Keratinocyte (primary cell): ENCODE measurements around the gene RNF180. TPM values are rescaled to one million over a fixed set of nuclear protein-coding genes. Genes with fewer than 3 reads are reported as not detected.

Experiments
- DNase-seq: peaks from one replicate; pipeline ENCODE4 v3.0.0-alpha.2; 2011; ENCODE audit warnings: low read depth, missing footprints, low spot score
- FAIRE-seq: peaks from 2 replicates; lab custom pipeline; 2011; peaks lifted over from hg19 to GRCh38; lab: Jason Lieb, UNC
- H2AFZ ChIP-seq: 2 replicates; pipeline ENCODE4 v1.6.0; 2012; ENCODE audit warnings: low read length, control low read depth, inconsistent platforms; ENCODE audit not compliant: control insufficient read depth
- H3K27ac ChIP-seq: 2 replicates; pipeline ENCODE4 v1.5.1; 2011; ENCODE audit warnings: low read length; ENCODE audit not compliant: control insufficient read depth, insufficient read depth
- H3K27me3 ChIP-seq: 3 replicates; pipeline ENCODE4 v1.6.0; 2011; ENCODE audit warnings: low read length; ENCODE audit not compliant: control insufficient read depth, insufficient read depth; ENCODE audit errors: extremely low read depth
- H3K36me3 ChIP-seq, 2 experiments: 2 replicates in 1 of 2; 3 replicates in 1 of 2; pipeline ENCODE4 v1.5.1; 2011; ENCODE audit warnings: low read length in 2 of 2, mild to moderate bottlenecking in 1 of 2; ENCODE audit not compliant: control insufficient read depth in 2 of 2, insufficient read depth in 2 of 2; ENCODE audit errors: extremely low read depth in 1 of 2
- H3K4me1 ChIP-seq: 3 replicates; pipeline ENCODE4 v1.5.1; 2011; ENCODE audit warnings: low read length; ENCODE audit not compliant: control insufficient read depth, insufficient read depth; ENCODE audit errors: extremely low read depth
- H3K4me2 ChIP-seq: 3 replicates; pipeline ENCODE4 v1.6.0; 2011; ENCODE audit warnings: low read depth, low read length; ENCODE audit not compliant: control insufficient read depth, insufficient read depth; ENCODE audit errors: extremely low read depth
- H3K4me3 ChIP-seq, 3 experiments: fragments of 200-600 bp in 1 of 3; sonication (generic) in 1 of 3; 2 replicates in 2 of 3; 3 replicates in 1 of 3; pipeline ENCODE4 v1.5.1; 2011 to 2016; ENCODE audit warnings: low read length in 3 of 3, mild to moderate bottlenecking in 3 of 3, control low read depth in 2 of 3, inconsistent platforms in 1 of 3, low read depth in 1 of 3, mixed read lengths in 1 of 3, mixed run types in 1 of 3, moderate library complexity in 1 of 3; ENCODE audit not compliant: control insufficient read depth in 2 of 3, insufficient read depth in 2 of 3; ENCODE audit errors: extremely low read depth in 1 of 3
- H3K79me2 ChIP-seq: 2 replicates; pipeline ENCODE4 v1.6.0; 2012; ENCODE audit warnings: low read length; ENCODE audit not compliant: control insufficient read depth, insufficient read depth
- H3K9ac ChIP-seq: 3 replicates; pipeline ENCODE4 v1.6.0; 2011; ENCODE audit warnings: low read length; ENCODE audit not compliant: control insufficient read depth, insufficient read depth; ENCODE audit errors: extremely low read depth
- H3K9me1 ChIP-seq: 3 replicates; pipeline ENCODE4 v1.6.0; 2011; ENCODE audit warnings: low read length; ENCODE audit not compliant: control insufficient read depth, insufficient read depth; ENCODE audit errors: extremely low read depth
- H3K9me3 ChIP-seq: 2 replicates; pipeline ENCODE4 v1.5.1; 2012; ENCODE audit warnings: low read depth, low read length; ENCODE audit not compliant: control insufficient read depth
- H4K20me1 ChIP-seq: 3 replicates; pipeline ENCODE4 v1.6.0; 2011; ENCODE audit warnings: low read length; ENCODE audit not compliant: control insufficient read depth, insufficient read depth; ENCODE audit errors: extremely low read depth
- EZH2 ChIP-seq: IDR thresholded peaks from one replicate; pipeline ENCODE4 v1.6.1; 2012; ENCODE audit warnings: inconsistent platforms, mild to moderate bottlenecking, low read length, moderate library complexity
- dilution Hi-C: fragments of 300-500 bp; cut with MboI; formaldehyde crosslinking; loops from one replicate; pipeline ENCODE4 v1.7.0; 2020; ENCODE audit warnings: low sequenced_read_pairs; ENCODE audit not compliant: extremely low pct_ligation_motif_present
- polyA minus RNA-seq, 3 experiments: library from RNA; depleted of rRNA, polyadenylated mRNA; stranded (reverse); fragments of >200 nt; gene quantifications; 1 replicate in 1 of 3; 2 replicates in 1 of 3; 3 replicates in 1 of 3; pipeline ENCODE4 v1.2.3, GENCODE V29; 2011
- polyA plus RNA-seq, 5 experiments: library from polyadenylated mRNA; depleted of rRNA in 3 of 5; stranded (reverse) in 3 of 5; stranded (forward) in 1 of 5; unstranded in 1 of 5; fragments of >200 nt; gene quantifications; 1 replicate in 1 of 5; 2 replicates in 3 of 5; 3 replicates in 1 of 5; pipeline versions ENCODE4 v1.2.1 to v1.2.3, GENCODE V29; 2011 to 2012; ENCODE audit warnings: missing spikeins in 2 of 5, low read depth in 1 of 5, low replicate concordance in 1 of 5
- TF ChIP-seq, protein P1 (sequence below), 3 experiments: IDR thresholded peaks in 1 of 3; conservative IDR thresholded peaks in 1 of 3; optimal IDR thresholded peaks in 1 of 3; 2 replicates in 2 of 3; 3 replicates in 1 of 3; pipeline versions ENCODE3 to v1.5.1; 2011; ENCODE audit warnings: low read length in 3 of 3, mild to moderate bottlenecking in 3 of 3, moderate library complexity in 2 of 3, control low read depth in 1 of 3, inconsistent platforms in 1 of 3; ENCODE audit not compliant: insufficient read depth in 2 of 3; ENCODE audit errors: extremely low read depth in 1 of 3

Gene RNF180, protein sequence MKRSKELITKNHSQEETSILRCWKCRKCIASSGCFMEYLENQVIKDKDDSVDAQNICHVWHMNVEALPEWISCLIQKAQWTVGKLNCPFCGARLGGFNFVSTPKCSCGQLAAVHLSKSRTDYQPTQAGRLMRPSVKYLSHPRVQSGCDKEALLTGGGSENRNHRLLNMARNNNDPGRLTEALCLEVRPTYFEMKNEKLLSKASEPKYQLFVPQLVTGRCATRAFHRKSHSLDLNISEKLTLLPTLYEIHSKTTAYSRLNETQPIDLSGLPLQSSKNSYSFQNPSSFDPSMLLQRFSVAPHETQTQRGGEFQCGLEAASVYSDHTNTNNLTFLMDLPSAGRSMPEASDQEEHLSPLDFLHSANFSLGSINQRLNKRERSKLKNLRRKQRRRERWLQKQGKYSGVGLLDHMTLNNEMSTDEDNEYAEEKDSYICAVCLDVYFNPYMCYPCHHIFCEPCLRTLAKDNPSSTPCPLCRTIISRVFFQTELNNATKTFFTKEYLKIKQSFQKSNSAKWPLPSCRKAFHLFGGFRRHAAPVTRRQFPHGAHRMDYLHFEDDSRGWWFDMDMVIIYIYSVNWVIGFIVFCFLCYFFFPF
- polyA plus RNA-seq (1.8 to 2.8 TPM (median 2.4 TPM) in 3 replicates), polyA minus RNA-seq (1.5 to 6.1 TPM (median 2.5 TPM) in 3 replicates)
- polyA plus RNA-seq (2011; ENCODE audit: low read depth) = 5.0 TPM
- polyA plus RNA-seq (2011; cell fraction: cytosol; rRNA removed) = 1.3 and 2.2 TPM in 2 replicates
- 3.4 TPM in 2 replicates for polyA plus RNA-seq (2011; cell fraction: nucleus; rRNA removed)
- 1.6 and 2.5 TPM in 2 replicates for polyA plus RNA-seq (2012; ENCODE audit: low replicate concordance)
- polyA minus RNA-seq (2011; cell fraction: cytosol; rRNA and poly(A)+ RNA removed) = 2.1 TPM
- 3.2 and 8.9 TPM in 2 replicates for polyA minus RNA-seq (2011; cell fraction: nucleus; rRNA and poly(A)+ RNA removed)

- H3K36me3 ChIP-seq = no peaks in the 10 kb centered on the region
- H2AFZ ChIP-seq = peak within 1 kb of the TSS; percentile 94
- H3K4me2 ChIP-seq = peak within 1 kb of the TSS; percentile 58
- no peaks in the 10 kb centered on the region for H4K20me1 ChIP-seq
- no peaks in the 10 kb centered on the region for H3K27me3 ChIP-seq
- peaks cover 3% of the 10 kb centered on the region for H3K79me2 ChIP-seq
- peak within 1 kb of the TSS; percentile 80 for H3K9ac ChIP-seq
- H3K27ac ChIP-seq = peak within 1 kb of the TSS; percentile 60
- no peaks in the 10 kb centered on the region for H3K4me1 ChIP-seq
- peak within 1 kb of the TSS; percentile 52 to 90 (median 84) for H3K4me3 ChIP-seq
- H3K9me1 ChIP-seq = no peaks in the 10 kb centered on the region
- no peaks in the 10 kb centered on the region for H3K9me3 ChIP-seq
- no peak for DNase-seq
- no peak for TF ChIP-seq EZH2
- TF ChIP-seq, protein P1, sequence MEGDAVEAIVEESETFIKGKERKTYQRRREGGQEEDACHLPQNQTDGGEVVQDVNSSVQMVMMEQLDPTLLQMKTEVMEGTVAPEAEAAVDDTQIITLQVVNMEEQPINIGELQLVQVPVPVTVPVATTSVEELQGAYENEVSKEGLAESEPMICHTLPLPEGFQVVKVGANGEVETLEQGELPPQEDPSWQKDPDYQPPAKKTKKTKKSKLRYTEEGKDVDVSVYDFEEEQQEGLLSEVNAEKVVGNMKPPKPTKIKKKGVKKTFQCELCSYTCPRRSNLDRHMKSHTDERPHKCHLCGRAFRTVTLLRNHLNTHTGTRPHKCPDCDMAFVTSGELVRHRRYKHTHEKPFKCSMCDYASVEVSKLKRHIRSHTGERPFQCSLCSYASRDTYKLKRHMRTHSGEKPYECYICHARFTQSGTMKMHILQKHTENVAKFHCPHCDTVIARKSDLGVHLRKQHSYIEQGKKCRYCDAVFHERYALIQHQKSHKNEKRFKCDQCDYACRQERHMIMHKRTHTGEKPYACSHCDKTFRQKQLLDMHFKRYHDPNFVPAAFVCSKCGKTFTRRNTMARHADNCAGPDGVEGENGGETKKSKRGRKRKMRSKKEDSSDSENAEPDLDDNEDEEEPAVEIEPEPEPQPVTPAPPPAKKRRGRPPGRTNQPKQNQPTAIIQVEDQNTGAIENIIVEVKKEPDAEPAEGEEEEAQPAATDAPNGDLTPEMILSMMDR (optimal IDR thresholded peaks at IDR 0.05 in 1 of 3, IDR thresholded peaks at IDR 0.05 in 1 of 3, conservative IDR thresholded peaks at IDR 0.05 in 1 of 3; ENCODE audit: extremely low read depth in 1 of 3, insufficient read depth in 2 of 3, low read length in 3 of 3) = no peak
- dilution Hi-C loops = no loop called here
- FAIRE-seq = no peak
Observed at GRCh38 chr5:64165500-64166200, at the start of gene RNF180. RNF180 (plus strand) TSS chr5:64165843; CDS start chr5:64200808, 34,965 bp downstream.

GRCh38 chr5:64125521-64125920, 40.1 kb upstream of the RNF180 start:
- dilution Hi-C loops = no loop called here
- no peak overlapping the region for H3K4me3 ChIP-seq
- FAIRE-seq (no peak), DNase-seq (no peak)
- H3K4me2 ChIP-seq = no peak overlapping the region
- H3K9ac ChIP-seq = no peak overlapping the region
- H3K4me1 ChIP-seq = no peaks in the 10 kb centered on the region
- H3K27me3 ChIP-seq = no peaks in the 10 kb centered on the region
- H3K79me2 ChIP-seq = no peaks in the 10 kb centered on the region
- H3K9me3 ChIP-seq = no peaks in the 10 kb centered on the region
- H2AFZ ChIP-seq = no peak overlapping the region
- H3K9me1 ChIP-seq = no peaks in the 10 kb centered on the region
- H3K36me3 ChIP-seq = no peaks in the 10 kb centered on the region
- no peak for TF ChIP-seq EZH2
- TF ChIP-seq, protein P1 (optimal IDR thresholded peaks at IDR 0.05 in 1 of 3, IDR thresholded peaks at IDR 0.05 in 1 of 3, conservative IDR thresholded peaks at IDR 0.05 in 1 of 3; ENCODE audit: extremely low read depth in 1 of 3, insufficient read depth in 2 of 3, low read length in 3 of 3) = no peak
- H3K27ac ChIP-seq = no peak overlapping the region
- no peaks in the 10 kb centered on the region for H4K20me1 ChIP-seq
